Stimulated activated CD4-positive, alpha-beta T cell treated with anti-CD3 and anti-CD28 coated beads, Interleukin-15, amount 100 ng/mL, for 1 hour (primary cell): ENCODE results near the gene C22orf23.
A peak's percentile ranks its signal among the peaks of the same experiment; 100 is the strongest.

Source experiments
- DNase-seq, 2 donors: peaks; one replicate each; pipeline ENCODE4 v3.0.0-alpha.2; 2020; ENCODE audit warnings: low read depth in 1 of 2, low spot score in 1 of 2

The C22orf23 gene

GRCh38 chr22:37926771-37927636, 26.4 kb downstream of the C22orf23 start:
- DNase-seq = no peak

DNA sequence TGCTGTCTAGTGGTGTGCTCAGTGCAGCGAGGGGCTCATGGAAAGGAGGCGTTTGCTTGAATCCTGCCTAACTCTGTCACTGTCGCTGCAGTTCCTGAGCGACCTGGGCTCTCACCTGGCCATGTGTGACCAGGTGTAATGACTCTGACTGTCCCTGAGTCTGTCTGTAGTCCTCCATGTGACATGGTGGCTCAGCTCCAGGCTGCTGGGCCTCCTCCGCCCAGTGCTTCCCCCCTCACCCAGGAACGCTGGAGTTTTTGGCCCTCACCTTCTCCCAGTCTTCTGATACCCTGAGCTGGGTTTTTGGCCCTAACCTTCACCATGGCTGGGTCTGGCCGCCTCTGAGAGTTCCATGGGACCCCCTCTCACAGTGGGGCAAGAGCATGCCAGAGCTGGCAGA, 27.0 kb downstream of the C22orf23 start:
- no peak for DNase-seq

DNA sequence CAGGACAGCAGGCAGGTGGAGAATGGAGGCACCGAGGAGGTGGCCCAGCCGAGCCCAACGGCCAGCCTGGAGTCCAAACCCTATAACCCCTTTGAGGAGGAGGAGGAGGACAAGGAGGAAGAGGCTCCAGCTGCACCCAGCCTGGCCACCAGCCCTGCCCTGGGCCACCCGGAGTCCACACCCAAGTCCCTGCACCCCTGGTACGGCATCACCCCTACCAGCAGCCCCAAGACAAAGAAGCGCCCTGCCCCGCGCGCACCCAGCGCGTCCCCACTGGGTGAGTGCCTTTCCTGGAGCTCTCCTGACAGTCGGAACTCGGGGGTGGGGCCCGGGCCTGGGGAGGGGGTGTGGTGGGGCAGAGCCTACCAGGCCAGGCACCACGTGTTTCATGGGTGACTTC, 27.6 kb downstream of the C22orf23 start:
- DNase-seq = no peak

DNA sequence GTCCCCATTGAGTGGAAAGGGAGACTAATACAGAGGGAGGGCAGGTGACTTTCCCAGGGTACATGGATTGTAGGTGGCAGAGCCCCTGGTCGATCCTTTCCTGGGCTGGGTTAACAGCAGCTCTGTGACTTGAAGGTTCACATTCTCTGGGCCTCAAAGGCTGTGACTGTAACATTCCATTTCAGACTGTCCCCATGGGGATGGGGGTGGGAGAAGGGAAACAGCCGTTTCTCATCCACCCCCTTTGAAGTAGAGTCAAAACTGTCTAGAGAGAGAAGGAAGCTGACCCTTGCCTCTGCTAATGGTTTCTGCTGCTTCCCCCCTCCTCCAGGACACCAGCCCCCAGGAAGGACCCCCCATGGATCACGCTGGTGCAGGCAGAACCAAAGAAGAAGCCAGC, 28.1 kb downstream of the C22orf23 start:
- DNase-seq = no peak

- no peak for DNase-seq
These were observed 28.9 kb downstream of the C22orf23 start for GRCh38 chr22:37924386-37925065.

GRCh38 chr22:37923927-37924326, 29.5 kb downstream of the C22orf23 start:
- DNase-seq = no peak

GRCh38 chr22:37922191-37922590, 31.2 kb downstream of the C22orf23 start:
- no peak for DNase-seq

GRCh38 chr22:37920126-37920525, 33.3 kb downstream of the C22orf23 start:
- DNase-seq = no peak

GRCh38 chr22:37918580-37919270, 34.7 kb downstream of the C22orf23 start:
- DNase-seq = no peak

- no peak for DNase-seq
These were observed 35.4 kb downstream of the C22orf23 start for GRCh38 chr22:37917874-37918548.

DNA sequence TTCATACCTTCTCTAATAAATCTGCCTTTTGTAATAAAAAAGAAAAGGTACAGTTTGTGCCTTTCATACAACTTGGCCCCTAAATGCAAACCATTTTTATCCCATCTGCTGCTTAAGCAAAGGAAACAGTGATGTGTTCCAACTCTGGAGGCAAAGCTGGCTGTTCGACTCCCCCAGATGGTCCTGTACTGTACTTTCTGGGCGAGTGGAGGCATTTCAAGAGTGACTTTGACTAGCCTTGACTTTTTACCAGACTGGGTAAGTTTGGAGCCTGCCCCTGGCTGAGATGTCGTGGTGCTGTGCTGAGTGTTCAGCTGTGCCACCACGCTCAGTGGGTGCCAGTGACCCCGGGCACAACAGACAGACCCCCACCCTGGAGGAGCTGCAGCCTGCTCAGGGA, 37.1 kb downstream of the C22orf23 start:
- DNase-seq = no peak

- no peak for DNase-seq
These were observed 40.1 kb downstream of the C22orf23 start for GRCh38 chr22:37913233-37913721.

DNA sequence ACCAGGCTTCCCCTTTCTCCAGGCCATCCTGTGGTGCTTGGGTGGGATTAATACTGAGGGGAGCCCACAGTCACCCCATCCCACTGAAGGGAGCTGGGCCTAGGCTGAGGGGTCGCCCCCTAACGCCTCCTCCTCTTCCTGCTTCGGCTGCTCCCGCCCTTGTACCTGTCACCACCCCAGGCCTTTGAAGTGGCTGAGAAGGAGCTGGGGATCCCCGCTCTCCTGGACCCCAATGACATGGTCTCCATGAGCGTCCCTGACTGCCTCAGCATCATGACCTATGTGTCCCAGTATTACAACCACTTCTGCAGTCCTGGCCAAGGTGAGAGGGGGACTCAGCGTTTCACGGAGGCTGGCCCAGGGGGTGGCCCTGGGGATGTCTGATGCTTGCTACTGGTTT, 41.2 kb downstream of the C22orf23 start:
- DNase-seq = no peak

GRCh38 chr22:37911697-37912096, 41.7 kb downstream of the C22orf23 start:
- DNase-seq = no peak

DNA sequence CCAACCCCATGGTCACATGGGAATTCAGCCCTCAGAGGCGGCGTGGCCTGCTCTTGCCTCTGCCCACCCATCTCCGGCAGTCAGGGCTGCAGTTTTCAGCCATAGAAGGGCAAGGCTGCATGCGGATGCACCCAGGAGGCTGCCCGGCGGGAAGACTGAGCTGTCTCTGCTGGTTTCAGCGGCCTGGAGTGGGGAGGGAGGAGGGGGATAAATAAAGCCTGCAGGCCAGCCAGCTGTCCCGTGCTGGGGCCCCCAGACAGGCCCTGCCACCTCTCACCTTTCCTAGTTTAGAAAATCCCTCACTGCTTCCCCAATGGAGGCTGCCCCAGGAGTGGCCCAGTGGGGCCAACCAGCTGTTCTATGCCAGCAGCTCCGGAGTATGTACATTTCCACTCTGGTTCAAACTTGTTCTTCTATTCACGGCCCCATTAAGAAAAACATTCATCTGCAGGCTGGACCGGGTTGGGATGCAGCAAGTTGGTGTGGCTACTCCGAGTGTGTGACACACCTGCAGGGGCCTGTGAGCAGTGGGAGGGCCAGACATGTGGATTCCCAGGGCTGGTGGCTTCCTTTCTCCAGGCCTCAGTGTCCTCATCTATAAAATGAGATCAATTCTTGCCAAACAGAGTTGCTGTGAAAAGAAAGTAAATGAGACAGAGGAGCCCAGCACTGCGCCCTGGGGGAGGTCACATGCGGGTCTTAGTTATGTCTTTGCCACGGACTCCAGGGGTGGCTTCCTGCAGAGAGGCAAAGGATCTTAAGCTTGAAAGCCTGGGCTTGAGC, 42.3 kb downstream of the C22orf23 start:
- no peak for DNase-seq

GRCh38 chr22:37909766-37910165, 43.6 kb downstream of the C22orf23 start:
- DNase-seq = no peak

DNA sequence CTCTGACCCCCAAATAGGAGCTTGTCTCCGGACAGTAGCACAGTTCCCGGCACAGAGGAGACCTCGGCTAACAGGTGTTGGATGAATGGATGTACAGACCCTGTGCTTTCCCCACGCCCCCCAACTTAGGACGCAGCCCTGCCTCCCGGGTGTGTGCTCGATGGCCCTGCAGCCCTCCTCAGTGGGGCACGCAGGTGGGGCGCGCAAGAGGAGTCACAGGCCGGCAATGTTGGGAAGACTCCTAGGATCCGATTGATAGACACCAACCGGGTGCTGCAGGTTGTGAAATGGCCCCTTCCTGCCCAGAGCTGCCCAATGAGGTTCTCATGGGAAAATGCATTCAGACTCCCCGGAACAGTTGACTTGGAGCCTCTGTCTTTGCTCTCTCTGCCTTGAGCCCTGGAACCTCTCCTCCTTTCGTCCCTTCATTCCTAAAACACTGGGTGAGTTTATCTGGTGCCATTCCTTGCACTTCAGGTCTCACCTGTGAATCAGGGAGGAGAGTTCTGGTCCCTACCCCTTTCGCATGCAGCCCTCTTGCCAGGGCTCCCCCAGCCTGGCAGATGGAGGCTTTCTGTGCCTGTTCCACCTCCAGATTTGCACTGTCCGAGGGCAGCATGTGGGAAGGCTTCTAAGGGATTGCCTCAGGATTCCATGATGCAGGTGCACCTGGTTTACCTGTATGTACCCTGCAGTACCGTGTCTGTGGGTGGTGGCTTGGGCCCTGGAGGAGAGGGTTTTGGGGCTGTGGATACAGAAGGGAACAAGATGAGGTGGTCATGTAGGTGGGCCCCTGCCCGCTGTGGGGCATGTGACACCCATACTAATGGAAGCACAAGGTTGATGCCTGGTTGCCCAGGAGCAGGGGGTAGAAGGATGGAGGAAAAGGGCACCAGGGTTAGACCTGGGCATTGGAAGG, 46.1 kb downstream of the C22orf23 start:
- DNase-seq = no peak

DNA sequence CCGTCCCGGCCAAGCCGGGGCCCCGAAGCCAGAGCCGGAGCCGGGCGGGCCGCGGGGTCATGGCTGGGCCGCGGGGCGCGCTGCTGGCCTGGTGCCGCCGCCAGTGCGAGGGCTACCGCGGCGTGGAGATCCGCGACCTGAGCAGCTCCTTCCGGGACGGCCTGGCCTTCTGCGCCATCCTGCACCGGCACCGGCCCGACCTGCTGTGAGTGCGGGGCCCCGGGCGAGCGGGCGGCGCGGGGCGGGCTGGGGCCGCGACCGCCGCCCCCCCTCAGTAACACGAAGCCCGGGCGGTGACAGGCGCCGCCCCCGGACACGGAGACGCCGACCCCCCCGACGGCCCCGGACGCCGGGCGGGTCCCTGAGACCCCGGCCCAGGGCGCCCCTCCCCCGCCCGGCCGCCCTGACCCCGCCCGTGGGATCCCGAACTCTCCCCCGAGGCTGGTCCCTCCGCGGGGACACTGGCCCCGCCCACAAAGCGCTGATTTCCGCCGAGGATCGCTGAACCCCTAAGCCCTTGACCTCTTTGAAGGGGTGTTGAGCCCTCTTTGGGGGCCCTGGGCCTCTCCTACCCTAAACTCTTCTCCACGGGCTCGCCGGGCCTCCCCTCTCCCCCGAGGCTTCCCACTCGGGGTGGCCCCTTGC, 46.9 kb downstream of the C22orf23 start:
- peak in 1 of 2 donors; percentile 13 for DNase-seq
